ENCODE data around the gene HTT. TPM values are rescaled to one million over a fixed set of nuclear protein-coding genes. Genes with fewer than 3 reads are reported as not detected.

Gene HTT
- total RNA-seq, 1 experiment from 2014 or later = 64.4 TPM

DNA sequence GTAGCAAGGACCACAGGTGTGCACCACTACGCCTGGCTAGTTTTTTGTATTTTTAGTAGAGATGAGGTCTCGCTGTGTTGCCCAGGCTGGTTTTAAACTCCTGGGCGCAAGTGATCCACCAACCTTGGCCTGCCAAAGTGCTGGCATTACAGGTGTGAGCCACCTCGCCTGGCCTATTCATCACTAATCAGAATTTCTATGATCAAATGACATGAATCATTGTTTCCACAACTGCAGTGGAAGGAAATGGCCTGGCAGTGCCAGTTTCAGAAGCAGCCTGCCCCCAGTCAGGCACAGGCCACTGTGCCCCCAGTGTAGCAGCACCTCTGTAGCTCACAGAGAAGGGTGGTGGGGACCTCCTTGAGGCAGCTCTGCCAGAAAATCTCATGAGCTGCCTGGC lies 108.5 kb downstream of the HTT start:
- Histone ChIP-seq H3K23ac (ENCODE audit: insufficient read length, low read depth, low read length) (no peak overlapping the region), H3K4ac (ENCODE audit: low read depth, low read length) (no peak overlapping the region), H3K79me1 (ENCODE audit: insufficient read depth, low read depth, low read length, poor library complexity, severe bottlenecking) (no peaks in the 10 kb centered on the region), H3K23me2 (ENCODE audit: insufficient read length, low read depth, low read length, poor library complexity, severe bottlenecking) (no peaks in the 10 kb centered on the region), H4K8ac (replicated peaks; ENCODE audit: insufficient read length, low read depth, low read length) (no peak overlapping the region), H2BK12ac (ENCODE audit: insufficient read length, low read depth, low read length) (no peak overlapping the region), H4K5ac (ENCODE audit: insufficient read length, low read depth, low read length) (no peak overlapping the region), H3K9ac (ENCODE audit: extremely low read depth, insufficient read length, low read length) (no peak overlapping the region), H3K4me1 (ENCODE audit: insufficient read depth, low read length) (no peaks in the 10 kb centered on the region), H3K27me3 (ENCODE audit: insufficient read depth, low read length) (no peaks in the 10 kb centered on the region), H3K4me2 (ENCODE audit: insufficient read depth, insufficient read length, low read length) (no peak overlapping the region), H2BK15ac (ENCODE audit: low read depth, low read length) (no peak overlapping the region), H3K9me3 (ENCODE audit: control insufficient read depth, low read depth, low read length) (no peaks in the 10 kb centered on the region), H4K20me1 (ENCODE audit: control insufficient read depth, insufficient read depth, insufficient read length) (no peaks in the 10 kb centered on the region), H3K56ac (ENCODE audit: insufficient read length, low read depth, low read length) (no peak overlapping the region), H2BK5ac (ENCODE audit: insufficient read length, low read length) (no peak overlapping the region), H2BK20ac (ENCODE audit: low read depth, low read length, poor library complexity, severe bottlenecking) (no peak overlapping the region), H3K14ac (ENCODE audit: insufficient read depth, low read length) (no peak overlapping the region), H3K79me2 (ENCODE audit: insufficient read depth, low read length) (0 out of 2 replicates have a peak, but pooled peaks cover 2% of the 10 kb centered on the region), H4K91ac (ENCODE audit: insufficient read length, low read depth, low read length) (no peak overlapping the region), H2AK5ac (ENCODE audit: insufficient read length, low read length) (no peak overlapping the region), H2AFZ (ENCODE audit: low read length) (no peak overlapping the region), H3K27ac (ENCODE audit: insufficient read length, low read depth, low read length) (no peak overlapping the region), H3T11ph (ENCODE audit: low read length) (no peak overlapping the region), H2BK120ac (ENCODE audit: low read depth, low read length, poor library complexity, severe bottlenecking) (no peak overlapping the region), H3K18ac (ENCODE audit: insufficient read length, low read depth, low read length) (no peak overlapping the region)
- Mint-ChIP-seq H3K9me3 (no peaks in the 10 kb centered on the region), H3K4me3 (no peak overlapping the region), H3K36me3 (ENCODE audit: insufficient read depth in 1 of 3, low read depth in 3 of 3) (peaks cover 16 to 82% (median 65%) of the 10 kb centered on the region in 3 experiments; a peak in 6 of 7 replicates), H3K4me1 (no peaks in the 10 kb centered on the region), H3K27me3 (ENCODE audit: low read depth) (no peaks in the 10 kb centered on the region), H3K27ac (no peak overlapping the region)
- no peak for TF ChIP-seq CTCF (conservative IDR thresholded peaks at IDR 0.05)
- DNase-seq = no peak
- WGBS (ENCODE audit: extremely low coverage, insufficient read length, low lambda C conversion rate) = no CpG with 5 or more reads among the region's 4 CpGs
